Stomach (tissue), 4 donors: ENCODE data around the gene UHRF2.

ENCODE experiments used
- CTCF ChIP-seq, 7 experiments: fragments of 450-650 bp in 4 of 7; fragments of 200-600 bp in 3 of 7; sonication (generic) in 3 of 7; IDR thresholded peaks; one replicate each; pipeline ENCODE4 v1.5.1; 2016 to 2019; ENCODE audit warnings: antibody characterized with exemption in 7 of 7, control low read depth in 2 of 7, mild to moderate bottlenecking in 1 of 7
- EP300 ChIP-seq: sonication (generic); formaldehyde crosslinking; IDR thresholded peaks from one replicate; pipeline ENCODE4 v1.6.1; 2017; ENCODE audit warnings: antibody characterized with exemption
- POLR2A ChIP-seq, 4 donors: fragments of 450-650 bp; IDR thresholded peaks; one replicate each; pipeline ENCODE4 v1.6.1; 2016; ENCODE audit warnings: antibody characterized with exemption in 4 of 4, control low read depth in 2 of 4, mild to moderate bottlenecking in 1 of 4, moderate library complexity in 1 of 4
- POLR2AphosphoS5 ChIP-seq, 3 donors: sonication (generic); formaldehyde crosslinking; IDR thresholded peaks; one replicate each; pipeline ENCODE4 v1.6.1; 2016; ENCODE audit warnings: antibody characterized with exemption in 3 of 3

DNA sequence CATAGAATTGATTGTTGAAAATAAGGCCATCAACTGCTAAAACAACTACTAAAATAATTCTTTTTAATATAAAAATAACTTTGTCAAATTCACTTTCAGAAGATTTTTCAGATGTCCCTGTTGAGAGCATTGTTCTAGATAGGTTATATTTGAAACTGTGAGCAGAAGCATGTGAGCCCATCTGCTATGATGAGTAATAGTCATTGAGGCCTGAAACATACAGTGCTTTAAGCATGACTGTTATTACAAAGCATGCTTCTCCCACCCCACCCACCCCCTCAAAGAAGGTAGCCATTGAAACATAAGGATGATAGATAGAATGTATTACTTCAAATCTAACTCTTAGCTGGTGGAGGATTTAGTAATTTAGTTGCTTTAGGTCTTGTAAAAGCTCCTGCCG, 86.0 kb downstream of the UHRF2 start:
- no peak for TF ChIP-seq CTCF (IDR thresholded peaks at IDR 0.05)
- no peak for TF ChIP-seq POLR2AphosphoS5 (IDR thresholded peaks at IDR 0.05)
- no peak for TF ChIP-seq POLR2A (IDR thresholded peaks at IDR 0.05)
- no peak for TF ChIP-seq EP300
